BE2C (cell line): Measurements from ENCODE around the gene KIRREL3.

Source experiments
- DNase-seq: peaks from one replicate; pipeline ENCODE4 v3.0.0-alpha.2; 2020
- H3K27me3 ChIP-seq: fragments of 250-450 bp; sonication (Bioruptor Pico); 2 replicates; pipeline ENCODE4 v1.5.1; 2020; ENCODE audit warnings: mild to moderate bottlenecking
- H3K36me3 ChIP-seq: fragments of 250-450 bp; sonication (Bioruptor Pico); 2 replicates; pipeline ENCODE4 v1.5.1; 2020; ENCODE audit warnings: mild to moderate bottlenecking
- H3K4me1 ChIP-seq: fragments of 250-450 bp; sonication (Bioruptor Pico); 2 replicates; pipeline ENCODE4 v1.5.1; 2020
- H3K4me3 ChIP-seq: 2 replicates; pipeline ENCODE4 v1.5.1; 2011; ENCODE audit warnings: low read depth, low read length
- H3K9me3 ChIP-seq: fragments of 250-450 bp; sonication (Bioruptor Pico); 2 replicates; pipeline ENCODE4 v1.5.1; 2020
- TF ChIP-seq, protein P1 (sequence below): IDR thresholded peaks from 2 replicates; pipeline ENCODE4 v1.5.1; 2012; ENCODE audit warnings: mild to moderate bottlenecking, low read depth, low read length

Gene KIRREL3

GRCh38 chr11:126426106-126426505 is 574.5 kb downstream of the KIRREL3 start:
- TF ChIP-seq, protein P1, sequence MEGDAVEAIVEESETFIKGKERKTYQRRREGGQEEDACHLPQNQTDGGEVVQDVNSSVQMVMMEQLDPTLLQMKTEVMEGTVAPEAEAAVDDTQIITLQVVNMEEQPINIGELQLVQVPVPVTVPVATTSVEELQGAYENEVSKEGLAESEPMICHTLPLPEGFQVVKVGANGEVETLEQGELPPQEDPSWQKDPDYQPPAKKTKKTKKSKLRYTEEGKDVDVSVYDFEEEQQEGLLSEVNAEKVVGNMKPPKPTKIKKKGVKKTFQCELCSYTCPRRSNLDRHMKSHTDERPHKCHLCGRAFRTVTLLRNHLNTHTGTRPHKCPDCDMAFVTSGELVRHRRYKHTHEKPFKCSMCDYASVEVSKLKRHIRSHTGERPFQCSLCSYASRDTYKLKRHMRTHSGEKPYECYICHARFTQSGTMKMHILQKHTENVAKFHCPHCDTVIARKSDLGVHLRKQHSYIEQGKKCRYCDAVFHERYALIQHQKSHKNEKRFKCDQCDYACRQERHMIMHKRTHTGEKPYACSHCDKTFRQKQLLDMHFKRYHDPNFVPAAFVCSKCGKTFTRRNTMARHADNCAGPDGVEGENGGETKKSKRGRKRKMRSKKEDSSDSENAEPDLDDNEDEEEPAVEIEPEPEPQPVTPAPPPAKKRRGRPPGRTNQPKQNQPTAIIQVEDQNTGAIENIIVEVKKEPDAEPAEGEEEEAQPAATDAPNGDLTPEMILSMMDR = no peak
- no peaks in the 10 kb centered on the region for H3K9me3 ChIP-seq
- H3K4me1 ChIP-seq = no peaks in the 10 kb centered on the region
- H3K27me3 ChIP-seq = no peaks in the 10 kb centered on the region
- DNase-seq = no peak
- H3K4me3 ChIP-seq = no peak overlapping the region
- H3K36me3 ChIP-seq = no peaks in the 10 kb centered on the region

DNA sequence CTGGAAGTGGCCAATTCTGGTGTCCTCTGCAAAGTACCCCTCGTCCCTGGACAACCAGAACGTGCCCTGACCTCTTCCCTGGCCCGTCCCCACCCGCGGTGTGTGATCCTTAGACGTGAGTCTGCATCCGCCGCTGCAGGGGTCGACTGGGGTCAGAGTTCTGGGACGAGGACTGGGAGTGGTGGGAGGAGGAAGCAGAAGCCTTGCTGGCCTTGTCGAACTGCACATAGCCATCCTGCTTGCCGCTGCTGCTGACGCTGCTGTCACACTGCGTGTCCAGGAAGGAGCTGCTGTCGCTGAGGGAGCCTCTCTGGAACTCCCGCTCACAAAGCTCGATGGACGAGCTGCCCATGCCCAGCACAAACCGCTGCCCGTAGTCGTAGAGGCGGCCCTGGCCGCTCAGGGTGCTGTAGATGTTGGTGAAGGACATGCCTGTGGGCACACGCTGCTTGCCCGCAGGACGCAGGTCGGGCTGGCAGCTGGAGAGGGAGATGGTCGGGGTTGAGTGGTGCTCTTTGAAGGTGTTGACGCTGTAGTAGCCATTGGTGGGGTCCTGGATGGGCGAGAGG is 576.0 kb downstream of the KIRREL3 start:
- H3K4me1 ChIP-seq = no peaks in the 10 kb centered on the region
- no peak overlapping the region for H3K4me3 ChIP-seq
- no peaks in the 10 kb centered on the region for H3K9me3 ChIP-seq
- DNase-seq = no peak
- H3K36me3 ChIP-seq = no peaks in the 10 kb centered on the region
- TF ChIP-seq, protein P1 = no peak
- H3K27me3 ChIP-seq = no peaks in the 10 kb centered on the region

DNA sequence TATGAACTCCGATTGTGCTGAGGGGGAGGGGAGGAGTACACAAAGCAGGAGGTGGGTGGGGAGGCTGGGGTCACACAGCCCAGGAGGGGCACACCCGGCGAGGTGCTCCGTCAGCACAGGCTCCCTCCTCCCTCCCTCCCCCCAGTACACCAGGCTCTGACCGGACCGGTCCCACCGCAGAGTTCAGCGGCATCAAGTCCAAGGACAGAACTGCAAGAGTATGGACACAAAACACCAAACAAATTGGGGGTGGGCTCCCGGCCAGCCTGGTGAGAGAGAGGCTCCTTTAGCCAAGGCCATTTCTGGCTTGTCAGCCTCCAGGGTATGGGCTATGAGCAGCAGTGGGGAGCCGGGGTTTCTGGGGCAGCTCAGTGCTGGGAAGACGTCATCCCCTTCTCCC is 576.8 kb downstream of the KIRREL3 start:
- no peaks in the 10 kb centered on the region for H3K27me3 ChIP-seq
- TF ChIP-seq, protein P1 = no peak
- no peaks in the 10 kb centered on the region for H3K9me3 ChIP-seq
- no peak overlapping the region for H3K4me3 ChIP-seq
- H3K36me3 ChIP-seq = no peaks in the 10 kb centered on the region
- H3K4me1 ChIP-seq = no peaks in the 10 kb centered on the region
- no peak for DNase-seq

- Histone ChIP-seq H3K9me3 (no peaks in the 10 kb centered on the region), H3K27me3 (no peaks in the 10 kb centered on the region), H3K36me3 (no peaks in the 10 kb centered on the region), H3K4me3 (no peak overlapping the region), H3K4me1 (no peaks in the 10 kb centered on the region)
- TF ChIP-seq, protein P1 = no peak
- DNase-seq = no peak
These were observed 577.4 kb downstream of the KIRREL3 start for GRCh38 chr11:126423154-126423553.

GRCh38 chr11:126422446-126422845 is 578.1 kb downstream of the KIRREL3 start:
- no peaks in the 10 kb centered on the region for H3K27me3 ChIP-seq
- H3K4me1 ChIP-seq = no peaks in the 10 kb centered on the region
- no peaks in the 10 kb centered on the region for H3K36me3 ChIP-seq
- H3K4me3 ChIP-seq = no peak overlapping the region
- no peaks in the 10 kb centered on the region for H3K9me3 ChIP-seq
- TF ChIP-seq, protein P1 = no peak
- no peak for DNase-seq

DNA sequence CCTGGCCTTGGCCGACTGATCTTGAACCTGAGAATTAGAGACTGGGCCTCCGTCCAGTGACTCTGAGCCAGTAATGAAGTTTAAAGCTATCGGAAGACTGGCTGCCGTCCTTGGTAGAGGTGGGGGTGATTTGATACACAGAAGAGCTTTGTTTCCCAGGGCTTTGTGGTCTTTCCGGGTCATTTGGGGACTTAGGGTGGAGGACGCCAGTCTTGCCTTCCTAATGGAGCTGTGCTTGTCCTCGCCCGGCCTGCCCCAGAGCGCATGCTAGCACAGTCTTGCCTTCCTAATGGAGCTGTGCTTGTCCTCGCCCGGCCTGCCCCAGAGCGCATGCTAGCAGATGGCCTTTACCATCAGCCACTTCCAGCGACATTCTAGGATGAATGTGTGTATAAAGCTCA is 579.3 kb downstream of the KIRREL3 start:
- Histone ChIP-seq H3K36me3 (no peaks in the 10 kb centered on the region), H3K27me3 (no peaks in the 10 kb centered on the region), H3K4me3 (no peak overlapping the region), H3K9me3 (no peaks in the 10 kb centered on the region), H3K4me1 (peaks cover under 1% of the 10 kb centered on the region; the same call in 1 of the 2 replicates)
- no peak for DNase-seq
- TF ChIP-seq, protein P1 = no peak
